Measurements from ENCODE around the gene RNF149. TPM values are rescaled to one million over a fixed set of nuclear protein-coding genes. Genes with fewer than 3 reads are reported as not detected.
A peak's percentile ranks its signal among the peaks of the same experiment; 100 is the strongest.
"Not testable (repeated sequence)": the region's sequence is repeated elsewhere in the genome, so short reads cannot be mapped to it uniquely, and the experiment has no call there.

The RNF149 gene
- total RNA-seq, 8 experiments from 2014 or later: 16.8 to 44.7 (median 24.4) TPM

DNA sequence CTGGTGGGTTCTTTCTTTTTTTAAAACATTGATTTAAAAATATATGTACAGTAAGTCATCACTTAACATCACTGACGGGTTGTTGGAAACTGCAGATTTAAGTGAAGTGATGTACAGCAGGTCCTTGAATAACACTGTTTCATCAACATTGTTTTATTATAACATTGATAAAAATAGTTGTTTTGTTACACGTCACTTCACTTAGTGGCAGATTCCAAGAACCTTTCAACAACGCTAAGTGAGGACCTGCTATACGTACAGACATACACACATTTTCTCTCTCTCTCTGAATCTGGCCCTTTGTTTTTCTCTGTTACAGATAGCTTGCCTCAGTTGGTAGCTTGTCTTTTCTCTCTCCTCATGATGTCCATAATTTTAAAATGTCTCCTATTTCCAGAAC is 46.4 kb downstream of the RNF149 start:
- WGBS, 10 experiments: 80 to 100% (median 94%) methylated on average over 1 to 4 of the region's 4 CpGs; no CpG with 5 or more reads in 2 of the 10 experiments

DNA sequence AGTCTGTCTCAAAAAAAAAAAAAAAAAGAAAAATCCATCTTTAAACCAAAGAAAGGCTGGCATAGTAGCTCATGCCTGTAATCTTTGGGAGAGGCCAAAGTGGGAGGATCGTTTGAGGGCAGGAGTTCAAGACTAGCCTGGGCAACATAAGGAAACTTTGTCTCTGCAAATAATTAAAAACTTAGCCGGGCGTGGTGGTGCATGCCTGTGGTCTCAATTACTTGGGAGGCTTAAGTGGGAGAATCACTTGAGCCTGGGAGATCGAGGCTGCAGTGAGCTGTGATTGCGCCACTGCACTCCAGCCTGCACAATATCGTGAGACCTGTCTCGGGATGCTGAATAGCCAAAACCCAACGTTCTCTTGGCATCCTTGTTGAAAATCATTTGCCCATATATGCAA is 49.7 kb downstream of the RNF149 start:
- Histone ChIP-seq H3K4me3 (no peak overlapping the region), H3K27ac (no peak overlapping the region), H3K4me1 (replicated peaks in 1 of 2) (peaks cover 6 to 7% of the 10 kb centered on the region in 2 donors)
- 74 to 100% (median 90%) methylated on average over 3 to 8 of the region's 8 CpGs; no CpG with 5 or more reads in 1 of the 10 experiments for WGBS, 10 experiments
- ATAC-seq (replicated peaks in 6 of 8): no peak
- in situ Hi-C loops (cut with MboI; ENCODE audit: low pct_unique_long_range_greater_than_20kb in 2 of 9, low sequenced_read_pairs in 9 of 9, unreplicated experiment in 9 of 9): loop anchor here in 1 of 9 experiments (25.0 kb wide), 1 partner anchor 247 kb away; the partner anchor contains the start of gene RPL31

More for the DNA sequence above, 46.4 kb downstream of the RNF149 start:
- in situ Hi-C loops (cut with MboI; ENCODE audit: low pct_unique_long_range_greater_than_20kb in 2 of 9, low sequenced_read_pairs in 9 of 9, unreplicated experiment in 9 of 9): loop anchor here in 1 of 9 experiments (25.0 kb wide), 1 partner anchor 250 kb away; the partner anchor contains the start of gene RPL31
- no peaks in the 10 kb centered on the region for H3K4me1 ChIP-seq (replicated peaks in 1 of 2)
- H3K4me3 ChIP-seq: no peak overlapping the region
- no peak for ATAC-seq (replicated peaks in 6 of 8)
- no peak overlapping the region for H3K27ac ChIP-seq

DNA sequence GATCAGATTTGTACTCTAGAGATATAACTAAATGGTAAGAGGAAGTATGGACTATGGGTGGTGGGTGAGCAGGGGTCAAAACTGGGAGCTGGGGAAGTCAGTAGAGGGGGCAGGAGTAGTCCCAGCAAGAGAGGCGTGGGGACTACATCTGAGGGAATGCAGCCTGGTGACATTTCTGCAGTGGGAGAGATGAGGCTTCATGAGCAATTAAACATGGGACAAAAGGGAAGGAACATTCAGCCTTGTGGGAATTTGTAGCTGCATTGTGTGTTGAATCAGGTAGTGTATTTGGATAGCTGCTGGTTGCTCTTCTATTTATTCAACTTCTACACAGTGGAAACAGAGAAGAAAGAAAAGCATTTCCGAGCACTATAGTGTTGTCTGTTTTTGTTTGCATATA is 52.2 kb downstream of the RNF149 start:
- in situ Hi-C loops (cut with MboI; ENCODE audit: low pct_unique_long_range_greater_than_20kb in 2 of 9, low sequenced_read_pairs in 9 of 9, unreplicated experiment in 9 of 9): loop anchor here in 1 of 9 experiments (25.0 kb wide), 1 partner anchor 244 kb away; the partner anchor contains the start of gene RPL31
- ATAC-seq (replicated peaks in 6 of 8): no peak
- WGBS, 10 experiments: 83 to 100% (median 100%) methylated on average over 1 to 2 of the region's 2 CpGs; no CpG with 5 or more reads in 4 of the 10 experiments
- no peak overlapping the region for H3K27ac ChIP-seq
- no peak overlapping the region for H3K4me3 ChIP-seq
- peaks cover 6 to 9% of the 10 kb centered on the region in 2 donors for H3K4me1 ChIP-seq (replicated peaks in 1 of 2)

DNA sequence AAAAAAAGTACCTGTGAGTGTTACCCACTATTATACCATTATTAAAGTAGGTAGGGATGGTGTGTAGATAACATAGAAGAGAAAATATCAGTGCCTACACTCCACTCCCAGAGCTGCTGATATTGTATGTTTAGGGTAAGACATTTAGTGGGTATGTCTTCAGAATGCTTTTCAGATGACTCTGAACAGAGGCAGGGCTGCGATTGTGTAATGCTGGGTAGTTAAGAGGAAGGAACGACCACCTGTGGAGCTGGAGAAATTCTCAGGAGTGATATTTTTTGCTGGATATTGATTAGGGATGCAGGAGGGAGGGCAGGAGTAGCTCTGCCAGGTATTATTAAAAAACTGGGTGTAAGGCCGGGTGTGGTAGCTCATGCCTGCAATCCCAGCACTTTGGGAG is 53.0 kb downstream of the RNF149 start:
- WGBS, 10 experiments: 70 to 100% (median 86%) methylated on average over 1 to 3 of the region's 3 CpGs; no CpG with 5 or more reads in 3 of the 10 experiments
- in situ Hi-C loops (cut with MboI; ENCODE audit: low pct_unique_long_range_greater_than_20kb in 2 of 9, low sequenced_read_pairs in 9 of 9, unreplicated experiment in 9 of 9): loop anchor here in 1 of 9 experiments (25.0 kb wide), 1 partner anchor 243 kb away; the partner anchor contains the start of gene RPL31
- Histone ChIP-seq H3K27ac (no peak overlapping the region), H3K4me1 (replicated peaks in 1 of 2) (peaks cover 6 to 9% of the 10 kb centered on the region in 2 donors), H3K4me3 (no peak overlapping the region)
- no peak for ATAC-seq (replicated peaks in 6 of 8)

DNA sequence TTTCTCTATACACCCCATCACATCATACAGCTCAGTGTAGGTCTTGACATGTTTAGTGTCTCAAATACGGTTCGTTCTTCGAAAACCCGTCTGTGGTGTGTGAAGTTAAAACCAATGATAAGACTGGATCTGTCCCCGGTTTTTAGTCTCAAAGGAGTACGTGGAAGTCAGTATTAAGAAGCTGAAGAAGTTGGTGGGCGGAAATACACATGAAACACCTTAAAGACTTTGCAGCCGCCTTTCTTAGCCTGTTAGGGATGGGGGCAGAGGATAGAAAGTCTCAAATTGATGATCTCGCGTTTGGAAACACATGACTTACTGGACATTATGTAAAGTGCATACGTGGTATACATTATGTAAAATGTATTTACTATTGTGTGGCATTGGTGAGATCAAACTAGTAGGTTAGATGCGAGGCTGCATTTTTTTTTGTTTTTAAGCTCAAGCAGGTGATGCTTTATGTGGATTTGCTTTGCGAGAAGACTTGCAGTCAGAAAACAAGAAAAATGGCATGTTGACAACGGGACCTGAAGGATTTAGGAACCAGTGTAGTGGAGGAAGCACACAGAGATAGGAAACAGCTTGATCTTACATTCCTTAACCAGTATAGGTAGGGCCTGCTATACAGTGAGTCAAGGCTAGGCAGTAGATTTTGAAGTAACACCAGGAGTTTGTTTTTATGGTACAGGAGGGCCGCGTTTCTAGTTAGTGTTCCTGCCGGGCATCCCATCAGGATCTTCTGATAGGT is 54.6 kb downstream of the RNF149 start:
- ATAC-seq (replicated peaks in 6 of 8): no peak
- Histone ChIP-seq H3K4me1 (replicated peaks in 1 of 2) (peaks cover 6 to 9% of the 10 kb centered on the region in 2 donors), H3K27ac (no peak overlapping the region), H3K4me3 (peak overlapping the region; percentile 63 to 98 (median 88))
- 17 to 67% (median 27%) methylated on average over 2 to 14 of the region's 17 CpGs; no CpG with 5 or more reads in 1 of the 10 experiments for WGBS, 10 experiments
- in situ Hi-C loops (cut with MboI; ENCODE audit: low pct_unique_long_range_greater_than_20kb in 2 of 9, low sequenced_read_pairs in 9 of 9, unreplicated experiment in 9 of 9): loop anchor here in 1 of 9 experiments (25.0 kb wide), 1 partner anchor 242 kb away; the partner anchor contains the start of gene RPL31

DNA sequence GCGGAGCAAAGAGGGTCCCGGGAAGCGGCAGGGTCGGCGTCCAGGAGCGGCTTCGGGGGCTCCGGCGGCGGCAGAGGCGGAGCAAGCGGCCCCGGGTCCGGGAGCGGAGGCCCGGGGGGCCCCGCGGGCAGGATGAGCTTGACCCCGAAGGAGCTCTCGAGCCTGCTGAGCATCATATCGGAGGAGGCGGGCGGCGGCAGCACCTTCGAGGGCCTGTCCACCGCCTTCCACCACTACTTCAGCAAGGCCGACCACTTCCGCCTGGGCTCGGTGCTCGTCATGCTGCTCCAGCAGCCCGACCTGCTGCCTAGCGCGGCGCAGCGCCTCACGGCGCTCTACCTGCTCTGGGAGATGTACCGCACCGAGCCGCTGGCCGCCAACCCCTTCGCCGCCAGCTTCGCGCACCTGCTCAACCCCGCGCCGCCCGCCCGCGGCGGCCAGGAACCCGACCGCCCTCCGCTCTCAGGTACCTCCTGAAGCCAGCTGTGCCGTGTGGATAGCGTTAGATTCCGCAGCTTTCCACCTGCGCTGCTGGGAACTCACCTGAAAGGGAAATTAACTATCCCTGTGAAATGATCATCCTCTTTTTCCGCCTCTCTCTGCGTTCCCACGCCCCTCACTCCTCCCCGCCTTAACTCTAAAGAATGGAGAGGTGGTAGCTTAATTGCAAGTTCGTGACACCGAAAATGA is 55.3 kb downstream of the RNF149 start:
- in situ Hi-C loops (cut with MboI; ENCODE audit: low pct_unique_long_range_greater_than_20kb in 2 of 9, low sequenced_read_pairs in 9 of 9, unreplicated experiment in 9 of 9): loop anchor here in 1 of 9 experiments (25.0 kb wide), 1 partner anchor 241 kb away; the partner anchor contains the start of gene RPL31
- WGBS, 10 experiments: 0 to 8% (median 3%) methylated on average over 2 to 6 of the region's 65 CpGs; no CpG with 5 or more reads in 6 of the 10 experiments
- H3K4me1 ChIP-seq (replicated peaks in 1 of 2): peaks cover 6 to 9% of the 10 kb centered on the region in 2 donors
- peak overlapping the region; percentile 63 to 98 (median 88) for H3K4me3 ChIP-seq
- H3K27ac ChIP-seq: peak overlapping the region; percentile 88 to 95
- peak; percentile 46 to 64 (median 54) for ATAC-seq (replicated peaks in 6 of 8)

DNA sequence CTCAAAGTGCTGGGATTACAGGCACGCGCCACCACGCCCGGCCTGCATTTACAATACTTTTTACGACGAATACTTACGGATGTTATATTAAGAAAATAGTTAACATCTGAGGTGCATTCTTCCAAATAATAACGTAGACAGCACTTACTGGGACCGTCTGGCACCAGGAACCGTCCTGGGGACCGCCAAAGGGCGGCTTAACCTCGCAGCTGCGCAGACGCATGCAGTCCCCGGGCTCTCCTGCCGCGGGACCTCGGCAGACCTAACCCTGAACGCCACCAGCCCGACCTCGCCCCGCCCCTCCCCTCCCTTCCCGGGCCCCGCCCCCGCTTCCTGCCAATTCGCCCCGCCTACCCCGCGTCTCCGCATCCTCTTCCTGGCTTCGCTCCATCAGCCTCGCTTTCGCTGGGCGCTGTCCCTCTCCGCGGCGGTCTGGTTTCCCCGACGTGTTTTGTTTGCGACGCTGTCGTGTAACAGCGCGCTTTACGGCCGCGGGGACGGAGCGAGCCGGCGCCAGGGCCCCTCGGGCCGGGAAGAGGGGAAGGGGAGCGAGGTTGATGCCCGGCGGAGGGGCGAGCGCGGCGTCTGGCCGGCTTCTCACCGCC is 56.0 kb downstream of the RNF149 start, which contains the start of gene CNOT11:
Gene CNOT11 (plus strand): TSS at position 479 of the 605 bp plus-strand sequence. CDS start 79 bp downstream, at position 558.
- peak; percentile 87 to 91 (median 90) for ATAC-seq (replicated peaks in 6 of 8)
- Histone ChIP-seq H3K4me3 (peak within 1 kb of the TSS; percentile 63 to 98 (median 88)), H3K4me1 (replicated peaks in 1 of 2) (peaks cover 6 to 9% of the 10 kb centered on the region in 2 donors), H3K27ac (peak within 1 kb of the TSS; percentile 88 to 95)
- WGBS, 10 experiments: 0 to 2% (median 0%) methylated on average over 1 to 10 of the region's 63 CpGs; no CpG with 5 or more reads in 6 of the 10 experiments
- in situ Hi-C loops (cut with MboI; ENCODE audit: low pct_unique_long_range_greater_than_20kb in 2 of 9, low sequenced_read_pairs in 9 of 9, unreplicated experiment in 9 of 9): loop anchor here in 1 of 9 experiments (25.0 kb wide), 1 partner anchor 240 kb away; the partner anchor contains the start of gene RPL31

DNA sequence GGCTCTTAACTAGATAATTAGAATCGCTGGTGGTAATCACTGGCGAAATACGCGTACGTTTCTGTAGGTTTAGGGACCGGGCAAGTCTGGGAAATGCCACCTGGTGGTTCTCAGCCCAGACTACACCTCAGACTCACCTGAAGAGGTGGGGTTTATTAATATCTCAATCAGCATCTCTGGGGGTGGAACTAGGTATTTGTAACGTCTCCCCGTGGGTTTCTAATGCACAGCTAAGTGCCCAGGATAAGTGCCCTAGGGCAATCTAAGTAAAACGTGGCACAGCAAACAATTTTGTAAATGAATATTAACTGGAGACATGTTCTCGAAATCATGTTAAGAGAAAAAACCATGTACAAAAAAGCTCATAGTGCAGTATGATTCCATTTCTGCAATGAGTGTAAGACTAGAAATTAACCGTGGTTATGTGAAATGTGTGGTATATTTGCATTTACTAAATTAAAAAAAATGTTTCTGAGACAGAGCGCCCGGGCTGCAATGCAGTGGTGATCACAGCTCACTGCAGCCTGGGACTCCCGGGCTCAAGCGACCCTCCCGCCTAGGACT is 56.6 kb downstream of the RNF149 start:
- Histone ChIP-seq H3K27ac (peak overlapping the region; percentile 5 to 77), H3K4me1 (replicated peaks in 1 of 2) (peaks cover 6 to 9% of the 10 kb centered on the region in 2 donors), H3K4me3 (peak overlapping the region; percentile 63 to 98 (median 88))
- 0 to 62% (median 42%) methylated on average over 2 to 15 of the region's 16 CpGs; no CpG with 5 or more reads in 1 of the 10 experiments for WGBS, 10 experiments
- in situ Hi-C loops (cut with MboI; ENCODE audit: low pct_unique_long_range_greater_than_20kb in 2 of 9, low sequenced_read_pairs in 9 of 9, unreplicated experiment in 9 of 9): loop anchor here in 1 of 9 experiments (25.0 kb wide), 1 partner anchor 240 kb away; the partner anchor contains the start of gene RPL31
- peak; percentile 56 to 80 (median 72) for ATAC-seq (replicated peaks in 6 of 8)

DNA sequence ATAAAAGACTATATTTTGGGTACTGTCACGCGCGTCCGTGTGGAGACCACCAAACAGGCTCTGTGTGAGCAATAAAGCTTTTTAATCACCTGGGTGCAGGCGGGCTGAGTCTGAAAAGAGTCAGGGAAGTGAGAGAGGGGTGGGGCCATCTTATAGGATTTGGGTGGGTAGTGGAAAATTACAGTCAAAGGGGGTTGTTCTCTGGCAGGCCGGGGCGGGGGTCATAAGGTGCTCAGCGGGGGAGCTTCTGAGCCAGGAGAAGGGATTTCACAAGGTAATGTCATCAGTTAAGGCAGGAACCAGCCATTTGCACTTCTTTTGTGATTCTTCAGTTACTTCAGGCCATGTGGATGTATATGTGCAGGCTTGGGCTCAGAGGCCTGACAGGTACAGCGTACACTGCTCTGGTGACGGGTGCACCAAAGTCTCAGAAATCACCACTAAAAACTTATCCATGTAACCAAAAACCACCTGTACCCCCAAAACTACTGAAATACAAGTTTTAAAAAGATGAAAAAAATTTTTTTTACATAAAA is 57.2 kb downstream of the RNF149 start:
- WGBS, 10 experiments: 79 to 100% (median 100%) methylated on average over 1 to 3 of the region's 10 CpGs; no CpG with 5 or more reads in 3 of the 10 experiments
- H3K4me3 ChIP-seq; H3K27ac ChIP-seq; ATAC-seq (replicated peaks in 6 of 8); H3K4me1 ChIP-seq (replicated peaks in 1 of 2): not testable (repeated sequence)
- in situ Hi-C loops (cut with MboI; ENCODE audit: low pct_unique_long_range_greater_than_20kb in 2 of 9, low sequenced_read_pairs in 9 of 9, unreplicated experiment in 9 of 9): loop anchor here in 1 of 9 experiments (25.0 kb wide), 1 partner anchor 239 kb away; the partner anchor contains the start of gene RPL31

DNA sequence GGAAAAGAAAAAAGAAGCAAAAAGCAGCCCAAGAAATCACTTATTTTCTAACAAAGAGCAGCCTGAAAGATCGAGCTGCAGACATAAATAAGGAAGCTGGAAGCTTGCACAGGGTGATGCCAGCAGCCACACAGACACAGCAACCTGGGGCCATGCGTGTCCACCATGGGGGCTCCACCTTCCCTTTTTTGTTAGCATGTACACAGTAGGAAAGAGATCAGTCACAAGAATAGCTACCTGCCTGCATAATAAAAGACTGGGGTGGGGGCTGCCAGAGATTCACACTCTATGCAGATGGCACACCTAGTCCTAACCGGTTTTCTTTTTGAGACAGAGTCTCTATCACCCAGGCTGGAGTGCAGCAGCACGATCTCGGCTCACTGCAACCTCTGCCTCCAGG is 58.7 kb downstream of the RNF149 start:
- no peak for ATAC-seq (replicated peaks in 6 of 8)
- in situ Hi-C loops (cut with MboI; ENCODE audit: low pct_unique_long_range_greater_than_20kb in 2 of 9, low sequenced_read_pairs in 9 of 9, unreplicated experiment in 9 of 9): loop anchor here in 1 of 9 experiments (25.0 kb wide), 1 partner anchor 238 kb away; the partner anchor contains the start of gene RPL31
- WGBS, 10 experiments: 44 to 100% (median 53%) methylated on average over 1 to 5 of the region's 5 CpGs; no CpG with 5 or more reads in 4 of the 10 experiments
- Histone ChIP-seq H3K27ac (no peak overlapping the region), H3K4me3 (no peak overlapping the region), H3K4me1 (replicated peaks in 1 of 2) (peaks cover 6 to 9% of the 10 kb centered on the region in 2 donors)

DNA sequence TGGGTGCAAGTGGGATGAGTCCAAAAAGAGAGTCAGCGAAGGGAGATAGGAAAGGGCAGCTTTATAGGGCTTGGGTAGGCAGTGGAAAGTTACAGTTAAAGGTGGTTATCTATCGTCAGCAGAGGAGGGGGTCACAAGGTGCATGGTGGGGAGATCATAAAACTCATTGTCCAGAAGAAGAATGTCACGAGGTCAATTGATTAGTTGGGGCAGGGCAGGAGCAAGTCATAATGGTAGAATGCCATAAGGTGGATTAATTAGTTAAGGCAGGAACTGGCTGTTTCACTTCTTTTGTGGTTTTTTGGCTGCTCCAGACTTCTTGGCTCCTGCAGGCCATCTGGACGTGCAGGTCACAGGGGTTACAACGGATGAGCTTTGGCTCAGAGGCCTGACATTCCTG is 59.7 kb downstream of the RNF149 start:
- H3K4me1 ChIP-seq (replicated peaks in 1 of 2); in situ Hi-C loops (cut with MboI; ENCODE audit: low pct_unique_long_range_greater_than_20kb in 2 of 9, low sequenced_read_pairs in 9 of 9, unreplicated experiment in 9 of 9); H3K27ac ChIP-seq; H3K4me3 ChIP-seq; ATAC-seq (replicated peaks in 6 of 8): not testable (repeated sequence)
- WGBS, 10 experiments: 20 to 100% (median 72%) methylated on average over 1 to 5 of the region's 5 CpGs; no CpG with 5 or more reads in 1 of the 10 experiments

Measured in motor neuron (in vitro differentiated cells).